22Rv1 (cell line): ENCODE results near the gene ESYT1.

Source experiments
- H3K27ac ChIP-seq: fragments of 450-650 bp; 2 replicates; pipeline ENCODE4 v1.5.1; 2017
- ZFX ChIP-seq: fragments of 450-650 bp; IDR thresholded peaks from 2 replicates; pipeline ENCODE4 v1.6.1; 2017; ENCODE audit warnings: antibody characterized with exemption, borderline replicate concordance
- TF ChIP-seq, protein P1 (sequence below): fragments of 450-650 bp; IDR thresholded peaks from 2 replicates; pipeline ENCODE4 v1.5.1; 2017; ENCODE audit warnings: mild to moderate bottlenecking

Gene ESYT1

DNA sequence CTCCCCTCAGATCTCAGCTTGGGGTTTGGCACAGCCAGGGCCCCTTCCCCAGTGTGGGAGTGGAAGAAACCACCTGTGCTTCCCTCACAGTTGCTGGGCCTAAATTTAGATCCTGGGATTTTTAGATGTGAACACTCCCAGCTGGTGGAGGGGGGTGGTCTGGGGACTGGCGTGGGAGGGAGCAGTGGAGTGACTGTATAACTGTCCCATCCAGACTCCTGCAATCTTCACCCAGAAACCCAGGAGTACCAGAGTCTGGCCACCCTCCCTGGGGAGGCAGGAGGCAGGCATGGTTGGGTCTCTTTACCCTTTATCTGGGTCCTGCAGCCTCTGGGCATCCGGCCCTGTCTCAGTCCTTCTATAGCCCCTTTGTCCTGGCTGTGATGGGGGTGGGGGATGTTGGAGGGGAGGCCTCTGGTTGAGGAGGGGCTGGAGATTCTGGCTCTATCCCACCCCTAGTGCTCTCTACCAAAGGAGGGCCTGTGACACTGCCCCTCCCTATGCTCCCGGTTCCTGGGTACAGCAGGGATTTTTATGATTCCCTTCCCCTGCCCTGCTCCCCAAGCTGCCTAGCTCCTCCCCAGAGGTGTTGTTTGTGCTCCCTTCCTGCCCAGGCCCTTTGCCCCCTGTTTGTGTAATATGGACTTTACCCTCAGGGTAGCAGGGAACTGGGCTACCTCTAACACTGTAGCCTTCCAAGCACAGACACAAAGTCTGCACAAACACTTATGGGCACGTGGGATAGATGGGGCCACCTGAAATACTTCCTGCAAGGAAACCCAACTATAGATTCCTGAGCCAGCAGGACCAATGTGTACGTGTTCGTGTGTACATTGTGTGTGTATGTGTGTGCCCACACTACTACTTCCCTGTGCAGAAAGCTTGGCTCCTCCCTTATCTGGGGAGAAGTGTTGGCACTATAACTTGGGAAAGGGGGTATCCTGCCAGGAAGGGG lies 46.4 kb upstream of the ESYT1 start:
- TF ChIP-seq, protein P1, sequence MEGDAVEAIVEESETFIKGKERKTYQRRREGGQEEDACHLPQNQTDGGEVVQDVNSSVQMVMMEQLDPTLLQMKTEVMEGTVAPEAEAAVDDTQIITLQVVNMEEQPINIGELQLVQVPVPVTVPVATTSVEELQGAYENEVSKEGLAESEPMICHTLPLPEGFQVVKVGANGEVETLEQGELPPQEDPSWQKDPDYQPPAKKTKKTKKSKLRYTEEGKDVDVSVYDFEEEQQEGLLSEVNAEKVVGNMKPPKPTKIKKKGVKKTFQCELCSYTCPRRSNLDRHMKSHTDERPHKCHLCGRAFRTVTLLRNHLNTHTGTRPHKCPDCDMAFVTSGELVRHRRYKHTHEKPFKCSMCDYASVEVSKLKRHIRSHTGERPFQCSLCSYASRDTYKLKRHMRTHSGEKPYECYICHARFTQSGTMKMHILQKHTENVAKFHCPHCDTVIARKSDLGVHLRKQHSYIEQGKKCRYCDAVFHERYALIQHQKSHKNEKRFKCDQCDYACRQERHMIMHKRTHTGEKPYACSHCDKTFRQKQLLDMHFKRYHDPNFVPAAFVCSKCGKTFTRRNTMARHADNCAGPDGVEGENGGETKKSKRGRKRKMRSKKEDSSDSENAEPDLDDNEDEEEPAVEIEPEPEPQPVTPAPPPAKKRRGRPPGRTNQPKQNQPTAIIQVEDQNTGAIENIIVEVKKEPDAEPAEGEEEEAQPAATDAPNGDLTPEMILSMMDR: no peak
- TF ChIP-seq ZFX: no peak
- peak overlapping the region; percentile 99 for H3K27ac ChIP-seq

DNA sequence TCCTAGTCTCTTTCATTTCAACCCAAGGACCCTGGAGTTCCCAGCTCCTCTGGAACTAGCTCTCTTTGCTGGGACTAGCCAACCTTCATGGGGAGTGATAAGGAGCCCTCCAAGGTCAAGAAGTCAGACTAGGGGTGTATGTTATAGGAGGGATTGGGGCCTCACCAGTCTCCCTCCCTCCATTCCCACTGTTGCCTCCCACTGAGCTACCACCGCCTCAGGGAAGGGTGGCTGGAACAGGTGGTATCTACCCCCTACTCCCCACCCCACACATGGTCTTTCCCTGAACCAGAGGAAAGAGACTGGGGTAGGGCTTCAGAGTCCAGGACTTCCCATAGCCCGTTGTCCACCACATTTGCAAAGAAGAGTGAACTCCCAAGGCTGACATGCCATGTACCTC lies 45.7 kb upstream of the ESYT1 start:
- TF ChIP-seq, protein P1: no peak
- no peak for TF ChIP-seq ZFX
- H3K27ac ChIP-seq: peak overlapping the region; percentile 99

DNA sequence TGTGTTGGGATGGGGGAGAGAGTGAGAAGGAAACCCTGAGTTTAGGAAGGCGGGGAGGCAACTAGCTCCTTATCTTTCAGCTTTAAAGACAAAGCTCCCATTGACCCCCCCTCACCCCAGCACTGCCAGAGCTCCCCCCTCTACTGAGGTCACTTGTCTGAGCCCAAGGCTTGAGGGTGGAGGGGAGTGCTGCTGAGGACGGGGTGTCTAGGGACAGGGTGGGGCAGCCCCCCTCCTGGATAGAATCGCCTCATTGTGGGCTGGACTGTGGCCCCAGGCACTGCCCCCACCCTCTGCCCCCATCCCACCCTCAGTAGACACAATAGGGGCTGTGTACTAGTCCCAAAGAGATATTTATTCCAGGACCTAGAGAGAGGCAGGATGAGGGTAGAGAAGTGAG lies 45.1 kb upstream of the ESYT1 start:
- TF ChIP-seq ZFX: no peak
- TF ChIP-seq, protein P1: no peak
- H3K27ac ChIP-seq: peak overlapping the region; percentile 99

DNA sequence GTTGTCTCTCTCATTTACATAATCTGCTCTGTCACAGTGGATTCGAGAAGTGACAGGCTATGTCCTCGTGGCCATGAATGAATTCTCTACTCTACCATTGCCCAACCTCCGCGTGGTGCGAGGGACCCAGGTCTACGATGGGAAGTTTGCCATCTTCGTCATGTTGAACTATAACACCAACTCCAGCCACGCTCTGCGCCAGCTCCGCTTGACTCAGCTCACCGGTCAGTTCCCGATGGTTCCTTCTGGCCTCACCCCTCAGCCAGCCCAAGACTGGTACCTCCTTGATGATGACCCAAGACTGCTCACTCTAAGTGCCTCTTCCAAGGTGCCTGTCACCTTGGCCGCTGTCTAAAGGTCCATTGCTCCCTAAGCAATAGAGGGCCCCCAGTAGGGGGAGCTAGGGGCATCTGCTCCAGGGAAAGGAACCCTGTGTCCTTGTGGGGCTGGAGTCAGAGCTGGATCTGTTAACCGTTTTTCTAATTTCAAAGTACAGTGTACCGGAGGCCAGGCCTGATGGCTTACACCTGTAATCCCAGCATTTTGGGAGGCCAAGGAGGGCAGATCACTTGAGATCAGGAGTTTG lies 43.0 kb upstream of the ESYT1 start:
- peak overlapping the region; percentile 99 for H3K27ac ChIP-seq
- TF ChIP-seq, protein P1: peak; percentile 57
- TF ChIP-seq ZFX: no peak

DNA sequence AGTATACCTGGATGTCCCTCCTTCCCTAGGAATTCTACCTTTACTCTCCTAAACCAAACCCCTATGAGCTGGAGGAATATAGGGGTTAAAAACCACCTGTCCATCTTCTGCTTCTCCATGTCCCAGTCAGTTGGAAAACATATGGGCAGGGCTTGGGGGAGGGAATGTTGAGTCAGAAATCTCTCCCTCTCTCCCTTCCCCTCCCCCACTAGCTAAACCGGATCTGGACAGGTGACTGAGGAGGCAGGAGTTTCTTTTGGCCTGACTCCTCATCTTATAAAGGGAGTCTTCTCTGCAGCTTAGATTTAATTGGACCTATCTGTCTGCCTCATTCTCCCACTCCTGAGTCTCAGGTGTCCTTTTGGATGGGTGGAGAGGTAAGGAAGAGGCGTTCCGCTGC lies 42.0 kb upstream of the ESYT1 start:
- TF ChIP-seq, protein P1: no peak
- TF ChIP-seq ZFX: no peak
- H3K27ac ChIP-seq: peak overlapping the region; percentile 99

DNA sequence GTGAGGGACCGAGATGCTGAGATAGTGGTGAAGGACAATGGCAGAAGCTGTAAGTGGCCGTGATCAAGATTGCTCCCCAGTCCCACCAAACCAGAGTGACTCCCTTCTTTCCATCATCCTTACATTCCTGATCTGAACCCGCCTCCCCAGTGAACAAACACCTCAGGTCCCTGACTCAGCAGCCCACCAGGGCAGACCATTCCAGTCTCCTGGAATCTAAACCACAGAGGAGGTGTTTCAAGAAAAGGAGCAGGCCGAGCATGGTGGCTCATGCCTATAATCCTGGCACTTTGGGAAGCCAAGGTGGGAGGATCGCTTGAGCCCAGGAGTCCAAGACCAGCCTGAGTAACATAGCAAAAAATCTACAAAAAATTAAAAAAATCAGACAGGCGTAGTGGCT lies 41.5 kb upstream of the ESYT1 start:
- TF ChIP-seq, protein P1: no peak
- TF ChIP-seq ZFX: no peak
- peak overlapping the region; percentile 99 for H3K27ac ChIP-seq

DNA sequence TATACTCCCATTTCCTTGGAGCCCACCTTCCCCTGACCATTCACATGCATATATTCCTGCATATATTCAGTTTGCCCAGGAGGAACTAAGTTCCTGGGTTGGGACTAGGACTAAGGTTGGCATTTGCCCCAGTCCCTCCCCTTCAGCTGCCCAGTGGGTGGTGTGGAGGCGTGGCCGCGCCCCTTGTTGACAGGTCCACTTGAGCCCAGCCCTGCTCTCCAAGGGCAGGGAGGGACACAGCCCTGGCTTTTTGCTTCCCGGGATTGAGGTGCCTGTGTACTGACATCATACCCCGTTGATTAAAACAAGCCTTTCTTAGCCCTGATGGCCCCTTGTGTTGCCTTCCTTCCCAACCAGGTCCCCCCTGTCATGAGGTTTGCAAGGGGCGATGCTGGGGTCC lies 40.8 kb upstream of the ESYT1 start:
- H3K27ac ChIP-seq: peak overlapping the region; percentile 99
- TF ChIP-seq, protein P1: no peak
- TF ChIP-seq ZFX: no peak
